HTR-8/SVneo (cell line): ENCODE results near the gene CELF1.

Experiments used
- DNase-seq: peaks from one replicate; pipeline ENCODE4 v3.0.0; 2011; ENCODE audit warnings: low spot score, mixed read lengths; ENCODE audit not compliant: insufficient read length
- FAIRE-seq: peaks from 2 replicates; lab custom pipeline; 2011; peaks lifted over from hg19 to GRCh38; lab: Jason Lieb, UNC

CELF1 gene

GRCh38 chr11:47495011-47495855, 57.7 kb downstream of the CELF1 start:
- DNase-seq (no peak), FAIRE-seq (no peak)

DNA sequence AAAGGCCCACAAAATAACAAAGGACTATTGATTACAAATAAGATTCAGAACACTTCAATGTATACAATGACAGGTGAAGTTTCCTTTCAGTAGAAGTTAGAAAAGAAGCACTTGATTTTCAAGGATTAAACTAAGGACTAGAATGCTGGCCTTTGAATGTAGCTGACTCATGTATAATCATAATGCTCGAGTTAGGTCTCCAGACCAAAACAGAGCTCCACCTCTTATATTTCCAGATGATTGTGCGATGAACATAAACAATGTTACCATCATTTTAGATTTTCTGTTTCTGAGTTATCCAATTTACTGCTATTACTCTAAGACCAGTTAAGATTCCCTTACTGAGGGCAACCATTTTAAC, 63.6 kb downstream of the CELF1 start:
- FAIRE-seq, result no peak
- no peak for DNase-seq

GRCh38 chr11:47488674-47489394, 64.1 kb downstream of the CELF1 start:
- DNase-seq, result no peak
- FAIRE-seq, result no peak

DNA sequence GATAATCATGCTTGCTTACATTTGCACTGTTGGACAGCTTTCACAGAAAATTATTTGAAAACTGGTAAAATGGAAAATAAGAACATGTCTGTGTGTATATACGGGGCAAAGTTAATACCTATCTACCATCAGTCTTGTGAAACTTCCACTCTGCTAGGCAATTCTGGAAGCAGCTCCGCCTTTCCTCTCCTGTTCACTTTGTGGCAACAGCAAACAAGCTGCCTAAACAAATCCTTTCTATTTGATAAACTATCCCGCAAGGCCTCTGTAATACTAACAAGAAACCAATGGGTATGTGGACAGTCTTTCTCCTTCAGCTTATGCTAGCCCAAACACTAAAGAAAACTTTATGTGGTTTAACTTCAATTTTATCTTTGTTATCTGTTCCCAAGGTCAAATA, 64.8 kb downstream of the CELF1 start:
- FAIRE-seq (no peak), DNase-seq (no peak)

DNA sequence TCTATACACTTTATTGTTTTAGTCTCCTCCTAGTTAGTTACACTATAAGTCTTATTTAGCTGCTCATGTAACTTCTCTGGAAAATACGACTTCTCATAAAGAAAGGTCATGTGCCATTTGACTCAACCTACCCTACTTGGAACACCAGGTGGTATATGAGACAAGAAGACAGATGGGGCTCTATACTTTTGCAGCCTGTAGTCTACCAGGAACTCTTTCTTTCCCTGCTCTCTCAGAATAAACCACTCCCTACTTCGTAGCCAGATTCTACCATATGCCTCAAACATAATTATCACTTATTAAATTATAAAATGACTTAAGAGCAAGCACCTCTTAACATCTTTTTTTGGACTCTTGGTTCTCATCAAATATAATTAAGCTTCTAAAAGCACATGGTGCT, 65.5 kb downstream of the CELF1 start:
- FAIRE-seq (no peak), DNase-seq (no peak)

DNA sequence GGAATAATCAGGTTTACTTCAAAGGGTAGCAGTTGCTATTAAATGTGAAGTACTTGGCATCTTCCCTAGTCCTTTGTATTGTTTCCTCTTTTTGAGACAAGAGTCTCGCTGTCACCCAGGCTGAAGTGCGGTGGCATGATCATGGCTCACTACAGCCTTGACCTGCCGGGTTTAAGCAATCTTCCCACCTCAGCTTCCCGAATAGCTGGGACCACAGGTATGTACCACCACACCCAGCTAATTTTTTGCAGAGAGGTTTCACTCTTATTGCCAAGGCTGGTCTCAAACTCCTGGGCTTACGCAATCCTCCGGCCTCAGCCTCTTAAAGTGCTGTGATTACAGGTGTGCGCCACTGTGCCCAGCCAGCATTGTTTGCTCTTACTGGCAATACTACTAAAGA, 67.8 kb downstream of the CELF1 start:
- FAIRE-seq (no peak), DNase-seq (no peak)

DNA sequence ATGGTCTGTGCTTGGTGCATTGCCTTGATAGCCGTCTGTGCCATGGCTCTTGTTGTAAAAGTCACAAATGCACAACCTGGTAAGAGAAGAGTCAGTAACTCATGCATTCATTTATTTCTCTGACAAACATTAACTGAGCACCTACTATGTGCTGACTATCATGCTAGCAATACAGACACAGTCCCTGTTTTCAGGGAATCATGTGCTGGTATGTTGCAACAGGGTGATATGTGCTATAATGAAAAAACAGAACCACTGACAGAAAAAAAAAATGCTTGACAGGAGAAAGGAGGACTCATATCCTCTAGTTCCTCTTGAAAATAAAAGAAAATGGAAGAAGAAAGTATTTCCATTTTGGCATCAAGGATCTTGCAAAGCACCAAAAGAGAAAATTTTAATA, 69.5 kb downstream of the CELF1 start:
- FAIRE-seq (no peak), DNase-seq (no peak)

GRCh38 chr11:47480762-47481161, 72.2 kb downstream of the CELF1 start:
- DNase-seq (no peak), FAIRE-seq (no peak)

- no peak for DNase-seq
These were observed 74.1 kb downstream of the CELF1 start for GRCh38 chr11:47478651-47479329.

DNA sequence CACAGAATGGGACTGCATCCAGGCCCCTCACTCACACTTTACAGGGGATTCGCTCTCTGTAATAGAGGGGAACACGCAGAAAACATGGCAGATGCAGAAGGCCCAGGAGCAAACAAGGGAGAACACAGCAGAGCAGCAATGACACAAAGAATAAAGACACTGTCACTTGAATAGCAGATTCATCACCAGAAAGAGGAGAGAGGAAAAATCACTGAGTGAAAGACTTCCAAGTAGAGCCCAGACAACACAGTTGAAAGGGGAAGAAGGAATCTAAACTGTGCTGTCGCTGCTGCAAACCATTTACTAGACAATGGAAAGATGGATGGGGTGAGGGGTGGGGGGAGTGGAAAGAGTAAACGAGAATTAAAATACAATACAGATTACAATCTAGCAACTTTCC, 75.2 kb downstream of the CELF1 start:
- FAIRE-seq (no peak), DNase-seq (no peak)

More at GRCh38 chr11:47478651-47479329, 74.1 kb downstream of the CELF1 start:
- FAIRE-seq, result no peak

DNA sequence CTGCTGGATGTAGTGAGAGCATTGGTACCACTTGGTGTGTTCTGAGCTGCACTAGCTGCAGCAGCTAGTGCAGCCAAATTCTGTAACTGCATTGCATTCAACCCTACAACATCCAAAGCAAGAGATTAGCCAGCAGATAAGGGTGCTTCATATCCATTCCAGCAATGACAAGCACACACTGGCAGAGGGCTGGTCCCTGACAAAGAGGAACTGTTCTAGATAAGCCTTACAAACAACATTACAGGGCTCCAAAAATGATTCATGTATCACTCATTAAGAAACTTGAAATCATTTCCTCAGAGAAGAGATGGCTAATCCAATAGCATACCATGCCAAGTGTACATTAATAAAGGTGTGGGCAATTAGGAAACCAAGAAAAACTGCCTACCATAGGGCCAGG, 75.6 kb downstream of the CELF1 start:
- DNase-seq (no peak), FAIRE-seq (no peak)

GRCh38 chr11:47470671-47471070, 82.3 kb downstream of the CELF1 start:
- FAIRE-seq (no peak), DNase-seq (no peak)

- FAIRE-seq (no peak), DNase-seq (no peak)
These were observed 83.4 kb downstream of the CELF1 start for GRCh38 chr11:47469361-47470179.

DNA sequence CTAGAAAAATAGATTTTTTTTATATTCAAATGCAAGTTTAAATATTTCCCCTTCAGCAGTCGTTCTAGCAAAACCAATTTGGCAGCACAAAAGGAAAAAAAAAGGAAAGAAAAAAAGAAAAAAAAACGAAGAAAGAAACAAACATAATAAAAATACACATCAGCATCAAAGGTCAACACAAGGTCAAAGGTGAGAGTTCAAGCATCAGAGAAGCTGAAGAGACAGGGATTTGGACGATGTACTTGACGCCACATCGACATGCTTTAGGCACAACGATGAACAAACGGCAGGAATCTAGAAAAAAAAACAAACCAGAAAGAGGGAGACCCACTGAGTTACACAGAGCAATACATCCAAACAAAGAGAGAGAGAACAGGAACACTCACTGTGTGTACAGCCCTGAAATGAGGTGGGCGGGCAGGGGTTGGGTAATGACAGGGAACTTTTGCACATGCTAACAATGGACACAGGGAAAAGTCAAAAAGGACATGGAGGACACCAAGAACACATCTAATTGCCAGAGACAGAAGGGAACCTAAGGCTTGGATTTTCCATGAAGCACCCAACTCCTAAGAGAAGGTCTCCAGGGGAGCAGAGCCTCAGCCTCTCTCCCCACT, 84.2 kb downstream of the CELF1 start:
- DNase-seq (no peak), FAIRE-seq (no peak)

DNA sequence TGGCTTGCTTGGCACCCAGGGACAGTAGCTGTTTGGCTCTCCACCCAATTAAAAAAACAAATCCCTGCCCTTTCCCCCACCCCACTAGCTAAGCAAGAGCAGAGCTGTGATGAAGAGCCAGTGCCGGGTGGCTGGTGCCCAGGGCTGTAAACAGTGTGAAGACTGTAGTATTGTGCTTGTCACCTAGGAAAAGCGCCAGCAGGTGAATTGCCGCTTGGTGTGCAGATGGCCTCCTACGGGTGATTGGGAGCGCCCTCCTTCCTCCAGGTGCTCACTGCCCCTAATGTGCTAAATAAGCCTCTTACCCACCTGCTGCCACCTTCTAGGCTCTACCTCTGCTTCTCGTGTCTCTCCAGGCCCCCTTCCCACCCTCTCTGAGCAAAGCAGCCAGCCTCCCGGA, 85.6 kb downstream of the CELF1 start:
- FAIRE-seq (no peak), DNase-seq (no peak)

DNA sequence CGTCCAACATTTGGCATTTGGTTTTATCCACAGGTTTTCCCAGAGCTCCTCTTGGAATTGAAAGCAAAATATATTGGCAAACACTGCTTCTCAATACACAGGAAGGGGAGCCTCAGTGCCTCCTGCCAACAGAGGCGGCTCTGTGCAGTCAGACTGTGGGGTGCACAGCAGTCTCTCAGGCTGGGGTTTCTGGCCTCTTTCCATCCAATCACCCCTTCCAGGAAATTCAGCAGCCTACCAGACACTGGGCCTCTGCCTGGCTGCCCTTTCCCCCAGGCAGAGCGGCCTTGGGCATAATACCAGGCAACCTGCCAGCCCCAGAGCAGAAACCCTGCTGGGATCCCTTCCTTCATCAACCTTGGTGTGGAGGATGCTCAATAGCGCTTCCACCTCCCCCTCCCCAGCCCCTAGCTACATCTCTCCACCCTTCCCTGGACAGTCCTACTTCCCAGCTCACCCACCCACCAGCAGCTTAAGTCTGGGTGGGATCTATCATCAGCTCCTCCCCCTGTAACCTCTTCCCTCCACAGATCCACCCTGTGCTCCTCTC, 86.2 kb downstream of the CELF1 start:
- FAIRE-seq, result no peak
- DNase-seq, result no peak

DNA sequence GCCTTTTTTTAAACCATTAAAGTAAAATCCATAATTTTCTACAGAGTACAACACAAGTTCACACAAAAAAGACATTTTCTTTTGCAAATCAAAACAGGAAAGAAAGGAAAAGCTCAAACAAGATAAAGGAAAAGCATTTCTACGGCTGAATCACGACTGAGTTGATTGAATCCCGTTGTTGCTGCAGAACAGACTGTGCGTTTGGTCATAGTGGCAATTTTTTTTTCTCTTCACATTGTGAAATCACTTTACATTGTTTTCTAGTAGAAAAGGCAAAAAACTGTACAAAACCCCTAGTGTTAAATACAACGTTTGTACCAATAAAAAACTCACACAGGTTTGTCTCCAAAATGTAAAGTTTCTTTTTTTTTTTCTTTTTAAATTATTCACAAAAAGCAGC, 86.7 kb downstream of the CELF1 start:
- no peak for DNase-seq
- FAIRE-seq, result no peak

DNA sequence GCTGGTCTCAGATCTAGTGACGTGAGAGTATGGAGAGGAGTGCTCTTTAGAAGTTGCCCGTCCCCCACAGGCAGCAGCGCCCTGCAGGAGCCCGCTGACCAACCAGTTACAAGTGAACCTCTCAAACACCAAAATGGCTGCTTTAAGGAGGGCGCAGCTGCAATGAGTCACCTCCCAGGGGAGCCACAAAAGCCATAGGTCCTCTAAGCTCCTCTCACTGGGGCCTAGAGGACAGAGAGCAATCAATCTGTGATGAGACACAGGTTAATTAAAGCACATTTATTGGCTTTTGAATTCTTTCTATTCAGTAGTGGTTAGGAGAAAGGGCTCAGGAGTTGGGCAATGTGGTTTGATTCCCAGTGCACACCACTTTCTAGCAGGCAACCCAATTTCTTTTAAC, 88.4 kb downstream of the CELF1 start:
- no peak for DNase-seq
- FAIRE-seq, result no peak

- DNase-seq (no peak), FAIRE-seq (no peak)
These were observed 91.1 kb downstream of the CELF1 start for GRCh38 chr11:47461876-47462275.
